WTC11 (cell line): Measurements from ENCODE around the gene HSD17B12. TPM values are rescaled to one million over a fixed set of nuclear protein-coding genes. Genes with fewer than 3 reads are reported as not detected.

Experiments used
- ATAC-seq: fragments of 200-7000 bp; cut with Tn5 transposase; 2 replicates; pipeline ENCODE4 v1.10.0; 2021; ENCODE audit warnings: mild to moderate bottlenecking, moderate library complexity
- CTCF ChIA-PET: fragments of 300-600 bp; sonication (Branson Sonifier 250); formaldehyde crosslinking; loops from one replicate; lab custom pipeline; 2021; ENCODE audit warnings: antibody characterized with exemption; lab: Charles Lee
- POLR2A ChIA-PET: fragments of 350-600 bp; sonication (Branson Sonifier 250); formaldehyde crosslinking; loops from one replicate; lab custom pipeline; 2021; ENCODE audit warnings: antibody characterized with exemption; lab: Charles Lee
- DNase-seq: peaks from one replicate; pipeline ENCODE4 v3.0.0; 2021; ENCODE audit warnings: low spot score
- H3K27ac Mint-ChIP-seq: 2 replicates; pipeline ENCODE4 v1.8.0; 2021; ENCODE audit warnings: mixed read lengths
- H3K27me3 Mint-ChIP-seq: 2 replicates; pipeline ENCODE4 v1.8.0; 2021; ENCODE audit warnings: low read depth, mild to moderate bottlenecking, moderate library complexity, mixed read lengths
- H3K36me3 Mint-ChIP-seq: 2 replicates; pipeline ENCODE4 v1.8.0; 2021; ENCODE audit warnings: mixed read lengths
- H3K4me1 Mint-ChIP-seq: 2 replicates; pipeline ENCODE4 v1.8.0; 2022; ENCODE audit warnings: mixed read lengths
- H3K4me3 Mint-ChIP-seq: 2 replicates; pipeline ENCODE4 v1.8.0; 2021; ENCODE audit warnings: mild to moderate bottlenecking, moderate library complexity, mixed read lengths
- H3K9me3 Mint-ChIP-seq: 2 replicates; pipeline ENCODE4 v1.8.0; 2021; ENCODE audit warnings: mixed read lengths
- ARID4B ChIP-seq: sonication (generic); formaldehyde crosslinking; IDR thresholded peaks from 2 replicates; pipeline ENCODE4 v1.8.0; 2023; ENCODE audit warnings: missing genetic modification reagents, mild to moderate bottlenecking, borderline replicate concordance
- CBFB ChIP-seq: sonication (generic); formaldehyde crosslinking; IDR thresholded peaks from 2 replicates; pipeline ENCODE4 v1.8.1; 2022; ENCODE audit warnings: mild to moderate bottlenecking, low read depth, missing genetic modification reagents
- CREB1 ChIP-seq: sonication (generic); formaldehyde crosslinking; IDR thresholded peaks from 2 replicates; pipeline ENCODE4 v1.8.0; 2023; ENCODE audit warnings: mild to moderate bottlenecking, missing genetic modification reagents
- CTCF ChIP-seq: fragments of 200-600 bp; IDR thresholded peaks from 2 replicates; pipeline ENCODE4 v1.8.0; 2022; ENCODE audit warnings: antibody characterized with exemption
- E2F1 ChIP-seq: sonication (generic); formaldehyde crosslinking; IDR thresholded peaks from 2 replicates; pipeline ENCODE4 v1.8.0; 2022; ENCODE audit warnings: mild to moderate bottlenecking, missing genetic modification reagents
- GABPB1 ChIP-seq: sonication (generic); formaldehyde crosslinking; IDR thresholded peaks from 2 replicates; pipeline ENCODE4 v1.8.1; 2023; ENCODE audit warnings: mild to moderate bottlenecking, missing genetic modification reagents
- HMGA2 ChIP-seq: fragments of 250-450 bp; sonication (Bioruptor Pico); IDR thresholded peaks from 2 replicates; pipeline ENCODE4 v1.4.0; 2021; ENCODE audit warnings: mild to moderate bottlenecking, moderate library complexity
- IRF2 ChIP-seq: sonication (generic); formaldehyde crosslinking; IDR thresholded peaks from 2 replicates; pipeline ENCODE4 v1.8.0; 2022; ENCODE audit warnings: low read depth, missing genetic modification reagents, borderline replicate concordance
- MLX ChIP-seq: sonication (generic); formaldehyde crosslinking; IDR thresholded peaks from 2 replicates; pipeline ENCODE4 v1.8.1; 2023; ENCODE audit warnings: mild to moderate bottlenecking, missing genetic modification reagents, moderate library complexity
- PRDM15 ChIP-seq: sonication (generic); formaldehyde crosslinking; IDR thresholded peaks from 2 replicates; pipeline ENCODE4 v1.8.0; 2022; ENCODE audit warnings: missing genetic modification reagents
- SOX15 ChIP-seq: fragments of 250-450 bp; sonication (Bioruptor Pico); IDR thresholded peaks from 2 replicates; pipeline ENCODE4 v1.9.0; 2021; ENCODE audit warnings: mild to moderate bottlenecking
- STAT6 ChIP-seq: sonication (generic); formaldehyde crosslinking; conservative IDR thresholded peaks from 2 replicates; pipeline ENCODE4 v1.8.1; 2023; ENCODE audit warnings: mild to moderate bottlenecking, low read depth, missing genetic modification reagents, moderate library complexity
- TEAD1 ChIP-seq: sonication (generic); formaldehyde crosslinking; IDR thresholded peaks from 2 replicates; pipeline ENCODE4 v1.8.0; 2022; ENCODE audit warnings: mild to moderate bottlenecking, missing genetic modification reagents
- ZNF396 ChIP-seq: fragments of 250-450 bp; sonication (Bioruptor Pico); IDR thresholded peaks from 2 replicates; pipeline ENCODE4 v1.8.0; 2021; ENCODE audit warnings: mild to moderate bottlenecking, moderate library complexity, borderline replicate concordance
- total RNA-seq: library from RNA; stranded (reverse); gene quantifications from 3 replicates; pipeline ENCODE4 v1.2.3, GENCODE V29; 2021

HSD17B12 gene
- total RNA-seq, 1 experiment from 2014 or later, result 149 TPM

GRCh38 chr11:43861141-43861540 is 180.6 kb downstream of the HSD17B12 start (continued):
- TF ChIP-seq CTCF, result no peak
- TF ChIP-seq IRF2 (CRISPR knock-in tag), result no peak
- TF ChIP-seq E2F1 (CRISPR knock-in tag), result no peak
- no peak for TF ChIP-seq ZNF396 (CRISPR knock-in tag)
- no peak for TF ChIP-seq SOX15 (CRISPR knock-in tag)
- no peak for TF ChIP-seq STAT6 (CRISPR knock-in tag)

- Mint-ChIP-seq H3K27ac (no peak overlapping the region), H3K4me3 (no peak overlapping the region), H3K4me1 (no peaks in the 10 kb centered on the region), H3K27me3 (peaks cover 27% of the 10 kb centered on the region), H3K36me3 (no peaks in the 10 kb centered on the region), H3K9me3 (no peaks in the 10 kb centered on the region)
- TF ChIP-seq MLX (no peak), HMGA2 (no peak), CTCF (no peak), GABPB1 (CRISPR knock-in tag) (no peak), ARID4B (CRISPR knock-in tag) (no peak), TEAD1 (CRISPR knock-in tag) (no peak), CBFB (CRISPR knock-in tag) (no peak), PRDM15 (CRISPR knock-in tag) (no peak), CREB1 (no peak)
- ATAC-seq, result no peak
- ChIA-PET POLR2A (no interaction called here), CTCF (interaction anchor here (1.0 kb wide), 1 partner anchor 15 kb away, joined by 3 read pairs; no protein-coding TSS in a partner anchor)
- no peak for DNase-seq
Observed at GRCh38 chr11:43866520-43866919, 186.0 kb downstream of the HSD17B12 start.
